HG03108 (cell line): ENCODE measurements around the gene TMEM38A.
"Not testable (repeated sequence)": the region's sequence is repeated elsewhere in the genome, so short reads cannot be mapped to it uniquely, and the experiment has no call there.

Experiments used
- ATAC-seq: cut with Tn5 transposase; IDR thresholded peaks from one replicate; pipeline ENCODE4 v1.9.1; 2021; ENCODE audit warnings: moderate library complexity; ENCODE audit not compliant: unreplicated experiment

TMEM38A gene

GRCh38 chr19:16637535-16637934 lies 23.4 kb upstream of the TMEM38A start:
- no peak for ATAC-seq

- no peak for ATAC-seq
Measured at GRCh38 chr19:16638666-16639065, 22.3 kb upstream of the TMEM38A start.

DNA sequence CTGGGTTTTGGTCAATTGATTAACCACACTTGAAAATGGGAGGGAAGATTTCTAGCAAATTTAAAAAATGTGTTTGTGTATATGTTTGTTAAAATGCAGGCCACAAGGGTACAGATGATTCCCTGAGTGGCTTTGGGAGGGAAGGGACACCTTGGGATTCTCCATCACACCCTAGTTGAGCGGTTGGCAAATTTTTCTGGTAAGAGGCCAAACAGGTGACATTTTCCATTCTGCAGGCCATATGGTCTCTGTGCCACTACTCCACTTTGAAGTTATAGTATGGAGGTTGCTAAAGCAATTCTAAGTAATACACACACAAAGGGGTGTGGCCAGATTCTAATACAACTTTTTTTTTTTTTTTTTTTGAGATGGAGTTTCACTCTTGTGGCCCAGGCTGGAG lies 20.0 kb upstream of the TMEM38A start:
- ATAC-seq = no peak

DNA sequence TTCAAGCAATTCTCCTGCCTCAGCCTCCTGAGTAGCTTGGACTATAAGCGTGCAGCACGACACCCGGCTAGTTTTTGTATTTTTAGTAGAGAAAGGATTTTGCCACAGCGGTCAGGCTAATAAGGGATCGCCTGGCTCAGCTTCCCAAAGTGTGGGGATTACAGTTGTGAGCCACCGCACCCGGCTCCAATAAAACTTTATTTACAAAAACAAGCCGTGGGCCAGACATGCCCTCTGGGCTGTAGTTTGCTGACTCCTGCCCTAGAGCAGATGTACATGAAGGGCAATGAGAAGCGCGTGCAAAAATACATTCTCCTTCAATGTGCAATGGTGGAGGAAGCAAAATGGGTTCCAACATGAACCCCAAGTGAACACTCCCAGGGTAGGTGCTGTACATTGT lies 19.2 kb upstream of the TMEM38A start:
- no peak for ATAC-seq

GRCh38 chr19:16645140-16645539 lies 15.8 kb upstream of the TMEM38A start:
- no peak for ATAC-seq

GRCh38 chr19:16649734-16650133 lies 11.2 kb upstream of the TMEM38A start:
- no peak for ATAC-seq

- ATAC-seq = no peak
Measured at GRCh38 chr19:16650821-16651220, 10.1 kb upstream of the TMEM38A start.

DNA sequence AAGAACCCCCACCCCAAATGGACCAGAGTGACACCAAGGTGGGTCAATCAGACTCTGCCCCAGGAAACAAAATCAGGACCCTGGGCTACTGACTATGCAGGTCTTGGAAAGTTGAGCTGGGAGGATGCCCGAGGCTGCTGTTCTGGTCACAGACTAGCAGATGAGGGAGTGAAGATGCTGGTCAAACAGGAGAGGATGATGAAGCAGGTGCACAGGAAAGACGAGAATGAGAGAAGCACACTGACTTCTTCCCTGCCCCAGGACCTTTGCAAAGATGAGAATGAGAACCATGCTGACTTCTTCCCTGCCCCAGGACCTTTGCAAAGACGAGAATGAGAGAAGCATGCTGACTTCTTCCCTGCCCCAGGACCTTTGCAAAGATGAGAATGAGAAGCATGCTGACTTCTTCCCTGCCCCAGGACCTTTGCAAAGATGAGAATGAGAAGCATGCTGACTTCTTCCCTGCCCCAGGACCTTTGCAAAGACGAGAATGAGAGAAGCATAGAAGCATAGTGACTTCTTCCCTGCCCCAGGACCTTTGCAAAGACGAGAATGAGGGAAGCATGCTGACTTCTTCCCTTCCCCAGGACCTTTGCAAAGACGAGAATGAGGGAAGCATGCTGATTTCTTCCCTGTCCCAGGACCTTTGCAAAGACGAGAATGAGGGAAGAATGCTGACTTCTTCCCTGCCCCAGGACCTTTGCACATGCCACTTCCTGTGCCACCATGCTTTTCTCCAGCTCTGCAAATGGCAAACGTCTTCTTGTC lies 9.3 kb upstream of the TMEM38A start:
- not testable (repeated sequence) for ATAC-seq

DNA sequence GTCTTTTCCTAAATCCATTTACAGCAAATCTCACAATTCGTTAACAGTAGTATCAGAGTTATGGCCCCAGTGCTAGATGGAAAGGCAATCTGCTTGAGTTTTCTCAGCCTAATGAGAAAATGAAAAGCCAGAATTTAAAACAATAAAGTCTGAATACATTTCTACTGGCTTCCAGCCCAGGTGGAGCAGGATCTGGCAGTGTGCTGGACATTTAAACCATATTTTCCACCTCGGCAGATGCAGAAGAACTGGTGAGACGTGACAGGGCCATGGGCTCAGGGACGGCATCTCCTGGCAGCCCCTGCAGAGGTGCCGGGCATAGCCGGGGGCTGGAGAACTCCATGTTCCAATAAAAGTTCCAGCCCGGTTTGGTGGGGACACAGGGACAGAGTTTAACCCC lies 8.1 kb upstream of the TMEM38A start:
- no peak for ATAC-seq

DNA sequence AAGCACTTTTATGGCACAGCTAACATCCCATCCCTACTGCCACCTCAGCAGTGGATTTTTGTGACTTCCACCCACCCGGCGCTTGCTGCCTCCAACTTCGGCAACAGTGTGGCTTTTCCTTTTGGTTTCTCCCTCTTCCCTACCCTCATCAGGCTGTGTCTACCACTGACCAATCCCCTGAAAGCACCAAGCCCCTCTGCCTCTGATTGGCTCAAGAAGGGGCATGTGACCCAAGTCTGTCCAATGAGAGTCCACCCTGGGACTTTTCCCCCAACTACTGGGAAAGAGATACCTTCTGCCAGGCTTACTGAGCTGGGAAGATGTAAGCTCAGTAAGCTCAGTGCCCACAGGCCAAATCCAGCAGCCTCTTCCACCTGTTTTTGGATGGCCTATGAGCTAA lies 6.8 kb upstream of the TMEM38A start:
- ATAC-seq = no peak

GRCh38 chr19:16654627-16655026 lies 6.3 kb upstream of the TMEM38A start:
- no peak for ATAC-seq

GRCh38 chr19:16655727-16656126 lies 5.2 kb upstream of the TMEM38A start:
- ATAC-seq = no peak

DNA sequence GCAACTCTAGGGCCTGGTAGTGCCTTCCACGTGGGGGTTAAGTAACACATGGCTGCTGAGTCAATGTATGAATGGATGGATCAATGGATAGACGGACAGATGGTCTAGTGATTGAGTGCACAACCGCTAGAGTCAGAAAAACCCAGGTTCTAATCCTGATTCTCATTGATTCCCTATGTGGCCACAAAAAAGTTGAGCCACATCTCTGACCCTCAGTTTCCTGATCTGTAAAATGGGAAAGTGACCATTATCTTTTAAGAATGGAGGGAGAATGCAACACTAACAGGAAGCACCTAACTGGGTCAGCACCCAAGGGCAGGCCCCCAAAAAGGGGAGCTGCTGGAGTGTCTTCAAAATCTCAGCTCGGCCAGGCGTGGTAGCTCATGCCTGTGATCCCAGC lies 3.6 kb upstream of the TMEM38A start:
- ATAC-seq = no peak

DNA sequence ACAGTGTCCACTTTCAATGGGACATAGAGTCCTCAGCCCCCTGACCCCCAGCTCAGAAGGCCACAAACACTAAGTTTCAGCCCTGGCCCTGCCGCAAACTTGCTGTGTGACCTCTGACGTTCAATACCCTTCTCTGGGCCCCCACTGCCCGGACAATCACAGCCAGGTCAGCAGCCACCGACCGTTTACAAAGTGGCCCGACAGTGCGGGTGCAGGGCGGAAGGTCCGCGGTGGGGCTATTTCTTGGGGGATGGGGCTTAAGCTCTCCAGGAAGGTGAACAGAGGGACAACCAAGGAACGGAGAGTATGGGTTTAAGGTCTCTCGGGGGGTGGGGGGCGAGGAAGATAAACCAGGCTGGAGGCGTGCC lies 1.5 kb upstream of the TMEM38A start:
- ATAC-seq = no peak

DNA sequence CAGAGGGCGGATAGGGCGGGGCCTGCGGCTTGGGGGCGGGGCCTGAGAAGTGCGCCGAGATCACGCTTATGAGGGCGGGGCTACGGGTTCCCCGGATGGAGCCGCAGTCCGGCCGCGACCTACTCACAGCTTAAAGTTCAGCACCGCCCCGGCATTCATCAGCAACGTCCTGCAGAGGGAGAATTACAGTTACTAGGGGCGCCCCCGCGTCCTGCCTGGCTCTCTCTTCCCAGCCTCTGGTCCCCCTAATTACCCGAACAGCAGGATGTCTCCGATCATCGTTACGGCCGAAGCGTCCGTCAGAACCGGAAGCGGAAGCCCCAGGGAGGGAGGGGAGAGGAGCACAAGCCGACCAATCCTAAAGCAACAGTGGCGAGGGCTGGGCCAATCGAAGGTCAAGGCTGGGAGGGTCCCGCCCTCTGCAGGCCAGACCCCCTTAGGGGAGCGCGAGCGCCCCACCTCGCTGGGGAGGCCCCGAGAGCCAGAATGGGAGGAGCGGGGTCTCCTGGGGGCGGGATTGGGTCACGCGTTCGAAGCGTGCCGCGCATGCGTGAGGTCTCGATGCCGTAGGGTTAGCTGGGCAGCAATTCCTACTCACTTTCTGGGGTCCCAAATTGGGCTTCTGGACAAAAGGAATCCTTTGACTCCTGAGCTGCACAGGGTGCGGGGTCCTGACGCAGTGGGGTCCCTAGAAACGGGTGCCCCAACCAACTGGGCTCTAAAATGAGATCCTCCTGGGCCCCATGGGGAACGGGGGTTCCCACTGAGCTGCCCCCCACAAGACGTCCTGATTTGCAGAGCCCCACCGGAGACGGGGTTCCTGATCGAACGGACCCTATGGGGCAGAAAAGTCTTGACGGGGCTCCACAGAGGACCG lies 869 bp upstream of the TMEM38A start, which contains the start of gene SMIM7:
Gene SMIM7 (minus strand): TSS at position 313 of the 877 bp plus-strand sequence. CDS start 34 bp downstream, at position 279.
- peak; percentile 78 for ATAC-seq

- peak; percentile 29 for ATAC-seq
Measured at GRCh38 chr19:16661480-16662034, 618 bp downstream of the TMEM38A start.

GRCh38 chr19:16668176-16668575 lies 7.2 kb downstream of the TMEM38A start:
- ATAC-seq = no peak

- not testable (repeated sequence) for ATAC-seq
Measured at GRCh38 chr19:16668702-16669101, 7.8 kb downstream of the TMEM38A start.

GRCh38 chr19:16670291-16670690 lies 9.4 kb downstream of the TMEM38A start:
- no peak for ATAC-seq

DNA sequence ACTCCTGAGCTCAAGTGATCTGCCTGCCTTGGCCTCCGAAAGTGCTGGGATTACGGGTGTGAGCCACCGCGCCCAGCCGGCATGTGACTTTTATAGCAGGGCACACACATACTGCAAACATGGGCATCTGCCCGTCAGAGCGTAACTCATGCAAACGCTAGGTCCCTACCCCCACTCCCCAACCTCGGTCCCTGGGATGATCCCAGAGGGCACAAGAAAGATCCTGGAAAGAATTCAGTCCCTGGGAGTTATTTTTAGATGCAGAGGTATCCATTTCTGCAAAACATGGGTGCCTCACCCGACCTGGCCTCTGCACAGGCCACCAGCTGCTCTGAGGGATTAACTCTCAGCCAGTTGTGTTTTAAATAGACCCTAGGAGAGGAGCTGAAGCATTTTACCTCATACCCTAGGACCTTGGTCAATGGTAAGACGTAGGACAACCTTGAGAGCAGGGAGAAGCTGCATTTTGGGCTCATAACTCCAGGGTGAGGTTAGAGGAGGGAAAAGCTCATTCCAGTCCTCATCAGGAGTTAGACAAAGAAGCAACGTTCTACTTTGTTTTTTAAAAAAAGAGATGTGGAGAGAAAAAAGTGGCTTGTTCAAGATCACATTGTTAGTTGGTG lies 10.8 kb downstream of the TMEM38A start:
- ATAC-seq = no peak

DNA sequence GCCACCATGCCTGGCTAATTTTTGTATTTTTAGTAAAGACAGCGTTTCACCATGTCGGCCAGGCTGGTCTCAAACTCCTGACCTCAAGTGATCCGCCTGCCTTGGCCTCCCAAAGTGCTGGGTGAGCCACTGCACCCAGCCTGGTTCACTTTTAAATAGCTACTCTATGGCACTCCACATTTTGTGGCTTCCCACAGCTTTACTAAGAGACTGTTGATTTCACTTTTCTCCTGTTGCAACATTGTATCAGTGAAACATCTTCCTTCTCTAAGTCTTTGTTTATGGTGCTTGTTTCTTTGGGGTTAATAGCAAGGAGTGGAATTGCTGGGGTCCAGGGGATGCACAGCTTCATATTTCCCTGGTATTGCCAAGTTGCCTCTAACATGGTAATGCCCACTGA lies 12.3 kb downstream of the TMEM38A start:
- ATAC-seq = no peak
